NCI-H2171 (cell line): ENCODE results near the gene GSG1L.

Experiments
- DNase-seq: peaks from one replicate; lab custom pipeline; 2025; lab: John Stamatoyannopoulos, UW

Gene GSG1L

DNA sequence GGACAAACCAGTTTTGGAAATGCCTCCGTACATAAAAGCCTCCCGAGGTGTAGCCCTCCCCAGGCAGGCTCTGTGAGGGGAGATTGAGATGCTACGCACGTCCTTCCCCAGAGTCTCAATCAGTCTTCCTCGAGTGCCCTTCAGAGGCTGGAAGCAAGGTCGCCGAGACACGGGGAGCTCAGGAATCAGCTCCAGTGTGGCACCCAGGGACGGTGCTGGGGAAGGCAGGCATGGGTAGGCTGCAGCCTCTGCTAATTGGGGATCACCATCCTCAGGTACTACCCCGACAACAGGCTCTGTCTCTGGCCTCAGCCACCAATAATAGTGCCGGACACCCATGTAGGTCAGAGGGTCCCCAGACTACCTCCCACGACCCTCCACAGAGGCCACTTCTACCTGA is 28.1 kb upstream of the GSG1L start:
- DNase-seq, result no peak

DNA sequence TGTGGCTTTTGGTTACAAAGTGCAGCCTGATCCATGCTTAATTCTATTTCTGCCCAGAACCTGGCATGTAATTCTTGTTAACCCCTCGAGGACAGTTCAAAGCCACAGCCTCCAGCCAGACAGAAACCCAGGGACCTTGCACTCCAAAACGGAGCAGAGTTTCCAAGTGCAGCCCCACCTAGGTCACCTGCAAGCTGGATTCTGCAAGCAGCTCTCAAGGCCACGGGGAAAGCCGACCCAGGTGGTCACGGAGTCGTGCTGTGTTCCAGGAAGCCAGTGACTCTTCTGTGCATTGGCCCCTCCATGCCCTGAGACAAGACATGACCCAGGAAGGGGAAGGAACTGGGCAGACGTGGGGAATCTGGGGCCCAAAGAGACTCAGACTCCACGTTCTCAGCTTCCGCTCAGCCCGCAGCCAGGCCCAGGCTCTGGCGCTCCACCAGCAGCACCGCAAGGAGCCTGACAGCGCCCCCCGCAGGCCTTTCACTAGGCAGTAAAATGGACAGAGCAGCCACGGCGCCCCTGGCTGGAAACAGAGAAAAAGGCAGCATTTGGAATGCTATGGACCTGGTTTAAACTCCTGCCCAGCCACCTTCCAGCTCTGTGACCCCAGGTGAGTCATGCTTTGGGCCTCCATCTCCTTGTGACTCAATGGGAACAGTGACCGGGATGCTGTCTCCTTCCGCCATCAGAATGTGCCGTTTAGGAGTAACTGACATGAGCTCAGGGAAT is 27.3 kb upstream of the GSG1L start:
- DNase-seq, result no peak

DNA sequence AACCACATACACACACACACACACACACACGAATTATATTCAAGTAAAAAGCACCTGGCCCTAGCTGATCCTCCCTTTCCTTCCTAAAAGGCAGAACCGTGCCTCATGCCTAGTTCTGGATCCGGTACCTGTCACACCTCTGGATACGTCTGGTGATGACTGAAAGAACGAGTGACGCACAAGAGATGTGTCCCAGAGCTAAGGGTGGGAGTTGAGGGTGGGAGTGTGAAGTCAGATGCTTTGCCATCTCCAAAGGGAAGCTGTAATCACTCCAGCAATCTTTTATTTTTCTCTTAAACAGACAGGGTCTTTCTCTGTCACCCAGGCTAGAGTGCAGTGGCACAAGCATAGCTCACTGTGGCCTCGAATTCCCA is 26.5 kb upstream of the GSG1L start:
- DNase-seq, result no peak

DNA sequence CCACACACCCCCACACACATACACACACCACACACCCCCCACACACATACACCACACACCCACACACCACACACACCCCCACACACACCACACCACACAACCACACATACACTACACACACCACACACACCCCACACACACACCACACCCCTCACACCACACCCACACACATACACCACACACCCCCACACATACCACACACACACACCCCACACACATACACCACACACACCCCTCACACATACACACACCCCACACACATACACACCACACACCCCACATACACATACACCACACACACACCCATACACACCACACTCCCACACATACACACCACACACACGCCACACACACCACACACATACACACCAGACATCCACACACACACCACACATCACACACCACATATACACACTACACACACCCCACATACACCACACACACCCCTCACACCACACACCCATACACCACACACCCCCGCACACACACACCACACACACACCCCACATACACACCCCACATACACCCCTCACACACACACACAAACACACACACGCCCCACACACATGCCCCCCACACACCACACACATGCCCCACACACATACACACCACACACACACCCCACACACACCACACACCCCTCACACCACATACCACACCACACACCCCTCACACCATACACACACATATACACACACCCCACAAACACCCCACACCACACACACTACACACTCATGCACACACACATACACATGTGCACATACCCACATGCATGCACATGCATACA is 25.9 kb upstream of the GSG1L start:
- DNase-seq, result no peak

DNA sequence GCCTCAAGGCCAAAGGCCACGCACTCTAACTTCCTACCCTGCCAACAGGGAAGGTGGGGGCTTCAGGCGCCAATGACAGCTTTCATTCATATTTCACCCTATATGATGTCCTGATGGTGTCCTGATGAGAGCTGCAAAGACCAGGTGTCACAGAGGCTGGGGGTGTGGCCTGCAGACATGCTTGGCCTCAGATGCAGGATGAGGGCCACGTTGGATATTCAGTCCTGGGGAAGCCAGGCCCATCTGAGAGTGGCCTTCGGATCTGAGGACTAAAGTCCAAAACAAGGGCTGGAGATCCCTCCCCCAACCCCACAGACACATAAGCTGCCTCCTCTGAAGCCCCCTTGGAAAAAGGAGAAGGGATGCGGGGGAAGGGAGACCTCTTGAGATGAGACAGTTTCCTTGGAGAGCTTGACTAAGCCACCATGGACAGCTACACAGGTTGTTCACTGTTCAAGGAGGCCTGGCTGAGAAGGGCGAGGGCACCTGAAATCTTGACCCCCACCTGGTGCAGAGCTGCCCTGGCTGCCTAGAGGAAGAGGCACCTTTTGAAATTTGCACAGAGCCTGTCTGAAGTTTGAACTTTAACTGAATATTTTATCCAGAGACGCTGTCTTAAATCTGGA is 24.3 kb upstream of the GSG1L start:
- no peak for DNase-seq

DNA sequence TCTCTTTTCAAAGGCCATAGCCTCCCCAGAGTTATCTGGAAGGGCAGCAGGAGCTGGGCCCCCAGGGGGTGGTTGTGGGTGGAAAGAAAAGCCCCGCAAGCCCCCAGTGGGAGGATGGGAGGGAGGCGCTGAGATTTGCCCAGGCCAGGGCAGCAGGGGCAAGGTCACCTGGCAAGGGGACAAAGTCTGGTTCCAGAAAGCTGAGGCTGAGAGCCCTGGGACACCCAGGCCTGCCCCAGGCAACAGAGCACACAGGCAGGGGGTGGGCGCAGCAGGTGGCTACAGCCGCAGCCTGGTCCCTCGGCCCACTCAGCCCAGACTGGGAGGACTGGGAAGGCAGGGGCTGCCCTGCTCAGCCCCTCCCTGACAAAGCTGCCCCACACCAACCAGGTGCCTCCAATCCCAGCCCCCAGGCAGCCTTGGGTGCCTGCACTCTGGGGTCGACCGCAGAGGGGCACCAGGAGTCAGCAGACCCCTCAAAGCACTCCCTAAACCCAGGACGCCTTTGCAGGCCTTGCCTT is 23.7 kb upstream of the GSG1L start:
- DNase-seq, result no peak

DNA sequence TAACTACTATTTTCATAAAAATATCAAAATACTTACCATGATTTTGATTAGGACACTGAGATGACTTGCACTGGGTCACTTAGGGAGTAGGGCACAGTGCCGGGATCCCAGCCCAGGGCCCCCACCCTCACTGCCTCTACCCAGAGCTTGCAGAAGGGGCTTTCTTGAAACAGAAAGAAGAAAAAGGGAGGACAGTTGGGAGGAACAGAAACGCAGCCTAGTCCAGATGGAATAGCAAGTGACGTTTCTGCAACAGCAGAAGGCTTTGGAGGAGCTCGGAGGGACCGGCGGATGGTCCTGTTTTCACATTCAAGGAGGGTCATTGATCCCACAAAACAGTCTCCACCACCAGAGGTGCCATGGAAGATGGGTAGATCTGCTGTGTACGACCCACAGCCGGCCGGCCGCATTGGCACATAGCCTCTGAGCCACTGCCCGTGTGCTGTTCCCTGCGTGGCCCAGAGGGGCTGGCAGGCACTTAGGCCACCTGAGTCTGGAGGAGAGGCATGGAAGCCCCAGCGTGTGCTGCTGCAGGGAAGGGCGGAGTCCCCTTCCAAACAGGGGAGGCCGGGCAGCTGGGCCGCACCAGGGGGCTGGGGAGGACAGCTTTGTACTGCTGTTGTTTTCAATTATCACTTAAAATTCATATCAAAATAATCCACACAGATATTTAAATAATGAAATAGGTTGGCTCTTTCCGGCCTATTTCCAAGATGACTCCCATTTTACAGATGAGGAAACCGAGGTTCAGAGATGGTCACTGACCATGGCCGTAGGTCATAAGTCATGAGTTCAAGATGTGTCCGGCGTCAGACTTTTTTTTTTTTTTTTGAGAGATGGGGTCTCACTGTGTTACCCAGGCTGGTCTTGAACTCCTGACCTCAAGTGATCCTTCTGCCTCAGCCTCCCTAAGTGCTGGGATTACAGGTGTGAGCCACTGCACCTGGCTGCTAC is 22.9 kb upstream of the GSG1L start:
- DNase-seq, result no peak

DNA sequence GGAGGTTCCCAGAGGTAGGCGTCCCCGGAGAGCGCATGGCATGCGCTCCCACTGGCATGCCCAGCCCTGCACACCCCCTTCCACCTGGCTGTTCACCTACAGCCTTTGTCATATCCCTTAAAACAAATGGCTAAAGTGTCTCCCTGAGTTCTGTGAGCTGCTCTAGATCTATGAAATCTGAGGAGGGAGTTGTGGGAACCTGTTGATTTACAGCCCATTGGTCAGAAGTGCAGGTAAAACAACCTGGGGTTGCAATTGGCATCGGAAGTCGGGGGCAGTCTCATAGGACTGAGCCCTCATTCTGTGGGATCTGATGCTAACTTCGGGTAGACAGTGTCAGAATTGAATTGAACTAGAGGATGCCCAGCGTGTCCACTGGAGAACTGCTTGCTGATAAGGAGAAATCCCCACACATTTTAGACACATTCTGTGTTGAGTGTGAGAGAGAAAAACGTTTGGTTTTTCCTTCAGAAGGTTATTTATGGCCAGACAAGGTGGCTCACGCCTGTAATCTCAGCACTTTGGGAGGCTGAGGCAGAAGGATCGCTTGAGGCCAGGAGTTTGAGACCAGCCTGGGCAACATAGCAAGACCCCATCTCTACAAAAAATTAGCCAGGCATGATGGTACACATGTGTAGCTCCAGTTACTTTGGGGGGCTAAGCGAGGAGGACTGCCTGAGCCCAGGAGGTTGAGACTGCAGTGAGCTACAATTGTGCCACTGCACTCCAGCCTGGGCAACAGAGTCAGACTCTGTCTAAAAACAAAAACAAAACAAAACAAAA is 22.1 kb upstream of the GSG1L start:
- DNase-seq, result no peak

DNA sequence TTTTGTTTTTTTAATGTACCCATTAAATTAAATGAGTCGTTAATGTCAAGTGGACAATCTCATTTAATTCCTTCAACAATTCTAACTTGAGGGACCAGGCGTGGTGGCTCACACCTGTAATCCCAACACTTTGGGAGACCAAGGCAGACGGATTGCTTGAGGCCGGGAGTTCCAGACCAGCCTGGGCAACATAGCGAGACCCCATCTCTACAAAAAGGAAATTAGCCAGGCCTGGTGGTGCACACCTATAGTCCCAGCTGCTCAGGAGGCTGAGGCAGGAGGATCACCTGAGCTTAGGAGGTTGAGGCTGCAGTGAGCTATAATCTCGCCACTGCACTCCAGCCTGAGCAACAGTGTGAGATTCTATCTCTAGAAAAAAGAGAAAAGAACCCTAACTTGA is 20.7 kb upstream of the GSG1L start:
- no peak for DNase-seq

DNA sequence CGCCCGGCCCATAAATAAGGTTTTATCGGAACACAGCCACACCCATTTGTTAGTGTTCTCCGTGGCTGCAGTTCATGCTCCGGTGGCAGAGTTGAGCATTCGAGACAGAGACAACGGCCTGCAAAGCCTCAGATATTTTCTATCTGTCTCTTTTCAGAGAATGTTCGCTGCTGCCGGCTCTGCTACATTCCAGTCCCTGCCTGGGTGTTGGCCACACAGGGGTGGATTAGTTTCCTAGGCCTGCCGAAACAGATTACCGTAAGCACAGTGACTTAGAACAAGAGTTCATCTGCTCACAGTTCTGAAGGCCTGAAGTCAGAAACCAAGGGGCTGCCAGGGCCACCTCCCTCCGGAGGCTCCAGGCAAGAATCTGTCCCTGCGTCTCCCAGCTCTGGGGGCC is 19.1 kb upstream of the GSG1L start:
- DNase-seq, result no peak

DNA sequence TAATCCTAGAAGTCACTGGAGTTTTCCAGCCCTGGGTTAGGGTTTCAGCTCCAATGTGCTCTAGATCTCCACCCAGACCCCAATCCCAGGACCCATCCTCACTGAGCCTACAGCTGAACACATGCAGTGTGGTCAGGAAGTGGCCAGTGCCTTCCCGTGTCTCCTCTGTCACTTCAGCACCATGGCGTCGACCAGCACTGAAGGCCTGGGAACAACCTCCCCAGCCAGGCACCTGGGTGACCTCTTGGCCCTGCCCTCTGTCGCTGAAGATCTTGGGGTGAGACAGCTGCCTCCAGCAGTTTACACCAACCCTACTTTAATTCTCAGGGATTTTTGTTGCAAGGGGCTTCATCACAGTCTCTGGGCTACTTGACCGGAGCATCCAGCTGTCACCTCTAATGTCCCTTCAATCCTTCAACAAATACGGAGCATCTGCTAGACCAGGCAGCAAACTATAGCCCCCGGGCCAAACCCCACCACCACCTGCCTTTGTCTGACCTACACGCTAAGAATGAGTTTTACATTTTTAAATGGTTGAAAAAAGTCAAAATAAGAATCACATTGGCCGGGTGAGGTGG is 18.0 kb upstream of the GSG1L start:
- no peak for DNase-seq

DNA sequence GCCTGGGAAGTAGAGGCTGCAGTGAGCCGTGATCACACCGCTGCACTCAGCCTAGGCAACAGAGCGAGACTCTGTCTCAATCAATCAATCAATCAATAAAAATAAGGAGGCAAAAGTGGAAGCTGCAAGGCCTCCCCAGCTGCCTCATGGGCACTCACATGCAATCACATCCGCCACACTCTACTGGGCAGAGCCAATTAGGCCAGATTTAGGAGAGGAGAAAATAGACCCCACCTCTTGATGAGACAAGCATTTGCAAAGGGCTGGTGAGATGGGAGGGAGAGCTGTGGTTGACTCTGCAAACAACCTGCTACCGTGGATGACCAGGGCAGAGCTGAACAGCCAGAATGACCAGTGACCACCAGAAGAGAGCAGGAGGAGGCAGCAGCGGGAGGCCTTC is 14.7 kb upstream of the GSG1L start:
- no peak for DNase-seq

DNA sequence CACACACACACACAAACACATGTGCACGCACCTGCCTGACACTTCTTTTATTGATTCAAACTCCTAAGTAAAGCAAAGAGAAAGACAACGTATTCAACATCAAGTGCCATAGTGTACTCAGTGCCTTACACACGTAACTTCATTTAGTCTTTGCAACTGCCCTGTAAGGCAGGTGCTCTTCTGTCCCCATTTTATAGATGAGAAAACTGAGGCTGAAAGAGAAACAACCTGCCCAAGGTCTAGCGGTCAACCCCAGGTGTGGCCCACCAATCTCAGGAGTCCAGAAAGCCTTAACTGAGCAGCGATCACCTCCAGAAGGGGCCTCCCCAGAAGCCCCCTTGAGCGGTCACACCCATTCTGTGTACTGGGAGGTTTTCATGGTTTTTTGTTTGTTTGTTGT is 10.3 kb upstream of the GSG1L start:
- DNase-seq, result no peak

DNA sequence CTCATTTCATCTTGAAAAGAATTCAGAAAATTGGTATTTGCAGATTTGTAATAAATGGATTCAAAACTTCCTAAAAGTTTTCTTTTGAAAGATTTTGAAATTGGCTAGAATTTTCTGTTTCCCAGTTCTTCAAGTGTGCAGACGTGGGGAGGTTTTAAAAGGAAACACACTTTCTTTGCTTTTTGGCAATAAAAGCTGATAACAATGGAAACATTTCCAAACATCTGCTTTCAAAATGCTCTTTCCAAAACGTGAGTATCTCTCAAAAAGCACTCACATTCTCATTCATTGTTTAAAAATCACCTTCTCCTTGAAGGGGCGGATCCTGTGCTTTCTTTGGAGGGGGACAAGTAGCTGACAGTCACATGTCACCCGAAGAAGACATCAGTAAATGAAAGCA is 8.6 kb upstream of the GSG1L start:
- no peak for DNase-seq

DNA sequence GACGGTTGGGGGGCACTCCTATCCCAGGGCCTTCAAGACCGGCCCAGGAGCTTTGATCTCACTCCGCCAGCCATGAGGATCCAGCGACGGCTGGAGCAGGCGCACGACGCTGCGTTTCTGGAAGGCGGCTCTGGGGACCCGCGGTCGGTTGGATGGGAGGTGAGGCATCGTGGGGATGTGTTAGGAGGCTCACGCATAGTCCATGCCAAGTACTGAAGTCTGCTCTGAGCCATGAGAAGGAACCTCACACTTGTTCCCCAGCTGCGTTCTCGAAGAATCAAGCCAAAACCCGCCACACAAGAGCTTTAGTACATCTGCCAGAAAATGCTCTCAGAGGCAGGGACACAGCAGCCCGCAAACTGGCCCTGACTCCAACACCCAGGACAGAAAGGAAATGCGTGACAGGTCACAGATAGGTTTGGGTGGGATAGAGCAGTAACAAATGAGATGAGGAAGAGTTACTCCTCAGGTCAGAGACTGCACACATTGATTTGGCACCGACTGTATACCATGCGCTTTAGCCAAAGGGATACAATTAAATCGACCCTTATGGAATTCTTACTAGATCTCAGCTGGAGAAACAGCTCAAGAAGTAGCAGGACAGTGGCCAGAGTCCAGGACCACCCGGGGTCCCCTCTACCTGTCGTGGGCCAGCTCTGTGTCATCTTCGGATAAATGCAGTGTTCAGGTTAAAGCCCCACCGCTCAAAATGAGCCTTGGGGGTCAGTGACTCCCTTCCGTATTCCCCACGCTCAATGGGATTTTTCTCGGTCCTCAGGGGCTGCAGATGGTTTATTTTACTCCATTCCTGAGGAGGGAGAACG is 6.7 kb upstream of the GSG1L start:
- no peak for DNase-seq

DNA sequence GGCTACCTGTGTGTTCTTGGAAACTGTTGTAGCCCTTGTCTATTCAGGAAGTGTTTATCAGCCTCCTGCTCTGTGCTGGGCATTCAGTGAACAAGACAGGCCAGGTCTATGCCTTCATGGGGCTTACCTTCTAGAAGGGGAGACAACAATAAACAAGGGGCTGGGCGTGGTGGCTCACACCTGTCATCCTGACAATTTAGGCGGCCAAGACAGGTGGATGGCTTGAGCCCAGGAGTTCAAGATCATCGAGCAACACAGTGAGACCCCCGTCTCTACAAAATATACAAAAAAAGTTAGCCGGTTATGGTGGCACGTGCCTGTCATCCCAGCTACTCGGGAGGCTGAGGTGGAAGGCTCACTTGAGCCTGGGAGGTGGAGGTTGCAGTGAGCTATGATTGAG is 5.5 kb upstream of the GSG1L start:
- DNase-seq, result no peak

DNA sequence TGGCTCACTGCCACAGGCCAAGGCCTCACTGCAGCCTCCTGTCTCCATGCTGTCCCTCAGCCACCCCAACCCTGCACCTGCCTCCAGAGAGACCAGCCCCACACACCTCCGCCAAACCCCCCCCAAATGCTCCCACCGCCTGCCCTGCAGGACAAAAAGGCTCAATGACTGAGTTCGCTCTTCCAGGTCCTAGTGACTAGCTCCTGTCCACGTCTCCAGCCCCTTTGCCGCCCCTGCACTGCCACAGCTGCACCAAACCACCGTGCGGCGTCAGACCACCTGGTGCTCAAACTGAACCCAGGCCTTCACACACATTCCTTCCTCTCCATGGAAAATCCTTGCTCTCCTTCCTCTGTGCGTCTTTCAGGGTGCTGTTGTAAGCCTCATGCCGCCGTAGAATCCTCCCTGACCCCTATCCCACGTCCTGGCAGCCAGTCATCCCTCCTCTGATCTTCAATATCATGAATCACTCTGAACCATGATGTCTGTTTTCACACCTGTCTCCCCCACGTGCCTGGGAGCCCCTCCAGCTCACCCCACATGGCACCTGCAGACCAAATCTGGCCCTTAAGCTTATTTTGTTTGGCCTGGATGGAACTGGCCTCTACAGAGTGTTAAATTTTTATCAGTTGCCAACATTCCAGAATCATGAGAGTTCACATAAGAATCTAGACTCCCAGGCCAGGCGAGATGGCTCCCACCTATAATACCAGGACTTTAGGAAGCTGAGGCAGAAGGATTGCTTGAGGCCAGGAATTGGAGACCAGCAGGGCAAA is 4.3 kb upstream of the GSG1L start:
- DNase-seq, result no peak

DNA sequence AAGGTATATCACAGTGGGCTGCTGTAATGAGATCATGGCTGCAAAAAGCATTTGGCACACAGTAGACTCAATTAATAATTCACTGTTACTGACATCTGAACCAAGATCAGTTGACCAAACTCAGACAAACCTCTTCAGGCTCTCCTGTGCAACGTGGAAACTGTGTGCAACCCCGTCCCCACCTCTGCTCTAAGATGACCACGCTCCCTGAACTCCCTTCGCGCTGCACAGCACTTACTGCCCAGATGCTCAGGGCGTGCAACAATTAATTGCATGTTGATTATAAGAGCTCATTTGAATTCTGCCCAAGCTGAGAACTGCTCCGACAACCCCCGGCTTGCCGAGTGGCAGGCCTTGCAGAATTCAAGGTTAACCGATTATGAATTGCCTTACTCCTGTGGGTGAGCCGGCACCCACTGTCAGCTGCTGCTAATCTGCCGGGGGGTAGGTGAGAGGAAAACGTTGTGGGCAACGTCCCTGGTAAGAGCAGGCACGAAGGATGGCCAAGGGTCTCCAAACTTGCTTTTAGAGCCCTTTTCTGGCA is 1.3 kb upstream of the GSG1L start:
- no peak for DNase-seq

DNA sequence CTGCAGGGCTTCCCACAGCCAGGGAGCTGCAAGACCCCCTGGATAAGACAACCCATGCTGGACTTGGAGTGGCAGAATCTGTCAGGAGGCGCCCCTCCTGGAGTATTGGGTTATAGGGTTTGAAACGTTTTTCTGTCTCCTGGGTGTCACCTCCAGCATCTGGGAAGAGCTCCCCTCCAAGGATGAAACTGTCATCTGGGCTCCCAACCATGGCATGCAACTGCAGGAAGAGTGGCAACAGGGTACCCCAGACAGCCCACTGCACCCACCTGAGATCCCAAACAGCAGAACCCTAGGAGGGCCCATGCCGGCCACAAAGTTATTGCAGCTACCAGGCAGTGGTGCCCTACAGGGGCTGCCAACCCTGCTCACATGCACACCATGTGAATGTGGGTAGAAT is 636 bp upstream of the GSG1L start:
- DNase-seq, result no peak
